ENCODE data around the gene DEK.
"Not testable (repeated sequence)": the region's sequence is repeated elsewhere in the genome, so short reads cannot be mapped to it uniquely, and the experiment has no call there.

Gene DEK

GRCh38 chr6:18264219-18264922 lies at the start of gene DEK:
Gene DEK (minus strand): TSS chr6:18264530. CDS start chr6:18263987, 543 bp downstream.
- DNase-seq (ENCODE audit: low spot score), result peak; percentile 90
- TF ChIP-seq CTCF (IDR thresholded peaks at IDR 0.05), result peak; percentile 40
- peak within 1 kb of the TSS; percentile 98 for H3K4me3 ChIP-seq
- peak within 1 kb of the TSS; percentile 97 for H3K27ac ChIP-seq

- Histone ChIP-seq H3K27ac (no peak overlapping the region), H3K4me3 (no peak overlapping the region)
- no peak for DNase-seq (ENCODE audit: low spot score)
- no peak for TF ChIP-seq CTCF (IDR thresholded peaks at IDR 0.05)
Measured at GRCh38 chr6:18312368-18312767, 48.0 kb upstream of the DEK start.

DNA sequence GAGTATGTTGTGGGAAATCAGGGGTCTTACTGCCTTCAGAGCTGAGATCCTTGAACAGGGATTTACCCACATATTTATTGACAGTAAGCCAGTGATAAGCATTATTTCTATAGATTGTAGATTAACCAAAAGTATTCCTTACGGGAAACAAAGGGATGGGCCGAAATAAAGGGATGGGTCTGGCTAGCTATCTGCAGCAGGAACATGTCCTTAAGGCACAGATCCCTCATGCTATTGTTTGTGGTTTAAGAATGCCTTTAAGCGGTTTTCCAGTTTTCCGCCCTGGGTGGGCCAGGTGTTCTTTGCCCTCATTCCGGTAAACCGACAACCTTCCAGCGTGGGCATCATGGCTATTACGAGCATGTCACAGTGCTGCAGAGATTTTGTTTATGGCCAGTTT lies 45.7 kb upstream of the DEK start:
- not testable (repeated sequence) for H3K27ac ChIP-seq; H3K4me3 ChIP-seq; DNase-seq (ENCODE audit: low spot score)

GRCh38 chr6:18309046-18309445 lies 44.7 kb upstream of the DEK start:
- no peak overlapping the region for H3K27ac ChIP-seq
- H3K4me3 ChIP-seq, result no peak overlapping the region
- DNase-seq (ENCODE audit: low spot score), result no peak
- no peak for TF ChIP-seq CTCF (IDR thresholded peaks at IDR 0.05)

DNA sequence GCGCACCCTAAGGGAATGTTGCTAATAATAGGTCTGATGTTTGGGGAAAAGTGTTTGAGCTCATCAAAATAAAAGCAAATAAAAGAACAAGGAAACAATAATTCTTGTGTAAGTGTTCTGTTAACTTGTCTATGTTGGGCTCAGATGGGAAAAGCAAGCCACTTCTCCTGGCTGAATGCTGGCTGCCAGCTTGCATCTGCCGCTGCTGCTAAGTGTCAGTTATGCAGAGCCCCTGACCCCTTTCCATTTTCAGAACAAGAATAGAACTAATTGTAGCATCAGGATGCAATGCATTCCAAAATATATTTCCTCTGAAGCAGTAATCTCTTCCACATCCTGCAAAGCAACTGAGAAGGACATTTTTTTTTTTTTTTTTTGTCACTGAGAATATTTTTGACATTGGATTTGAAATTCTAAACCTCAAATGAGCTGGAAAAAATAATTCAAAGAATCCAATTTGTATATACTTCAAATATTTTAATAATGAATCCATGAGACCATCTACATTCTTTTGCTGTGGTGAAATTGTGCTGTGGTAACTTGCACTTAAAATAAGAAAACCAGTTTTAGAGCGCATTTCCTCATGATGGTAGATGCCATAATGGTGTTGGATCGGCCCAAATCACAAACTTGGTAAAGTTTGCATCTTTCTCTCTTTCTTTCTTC lies 43.9 kb upstream of the DEK start:
- DNase-seq (ENCODE audit: low spot score), result no peak
- H3K4me3 ChIP-seq, result no peak overlapping the region
- no peak overlapping the region for H3K27ac ChIP-seq
- no peak for TF ChIP-seq CTCF (IDR thresholded peaks at IDR 0.05)

DNA sequence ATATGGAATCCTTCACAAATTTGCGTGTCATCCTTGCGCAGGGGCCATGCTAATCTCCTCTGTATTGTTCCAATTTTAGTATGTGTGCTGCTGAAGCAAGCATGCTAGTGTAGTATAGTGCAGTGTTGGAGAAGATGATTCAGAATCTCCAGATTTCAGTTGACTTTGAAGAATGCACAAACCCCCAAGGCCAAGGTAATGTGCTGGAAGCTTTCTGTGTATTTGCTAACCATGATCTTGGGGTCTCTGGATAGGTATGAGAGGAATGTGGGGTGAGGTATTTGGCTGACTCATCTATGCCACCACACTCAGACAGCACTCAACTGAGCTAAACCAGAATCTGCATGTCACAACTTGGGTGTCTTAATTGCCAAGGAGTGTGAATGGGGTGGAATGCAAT lies 42.6 kb upstream of the DEK start:
- no peak overlapping the region for H3K4me3 ChIP-seq
- no peak for TF ChIP-seq CTCF (IDR thresholded peaks at IDR 0.05)
- H3K27ac ChIP-seq, result no peak overlapping the region
- no peak for DNase-seq (ENCODE audit: low spot score)

- no peak overlapping the region for H3K27ac ChIP-seq
- DNase-seq (ENCODE audit: low spot score), result no peak
- H3K4me3 ChIP-seq, result no peak overlapping the region
- TF ChIP-seq CTCF (IDR thresholded peaks at IDR 0.05), result no peak
Measured at GRCh38 chr6:18302561-18303439, 38.5 kb upstream of the DEK start.

Measured in coronary artery (tissue), 2 donors.